Measurements from ENCODE around the gene GNRH2. TPM values are rescaled to one million over a fixed set of nuclear protein-coding genes. Genes with fewer than 3 reads are reported as not detected.
A peak's percentile ranks its signal among the peaks of the same experiment; 100 is the strongest.
"Not testable (repeated sequence)": the region's sequence is repeated elsewhere in the genome, so short reads cannot be mapped to it uniquely, and the experiment has no call there.

The GNRH2 gene
- total RNA-seq, 1 experiment from 2014 or later, result not detected

- no peak for TF ChIP-seq CTCF (IDR thresholded peaks at IDR 0.05; ENCODE audit: insufficient read depth in 1 of 2, low read depth in 1 of 2, low read length in 1 of 2, severe bottlenecking in 1 of 2, unreplicated experiment in 1 of 2)
- no peaks in the 10 kb centered on the region for H3K27me3 Mint-ChIP-seq (ENCODE audit: insufficient read depth, unreplicated experiment)
- H3K4me3 Mint-ChIP-seq (ENCODE audit: unreplicated experiment), result peak overlapping the region; percentile 58
- peak overlapping the region; percentile 86 for H3K27ac Mint-ChIP-seq (ENCODE audit: unreplicated experiment)
- DNase-seq, result no peak
- peak overlapping the region; percentile 74 for H3K4me3 ChIP-seq (ENCODE audit: low read depth, low read length)
- peaks cover 13% of the 10 kb centered on the region for H3K4me1 Mint-ChIP-seq (ENCODE audit: low read depth, unreplicated experiment)
- peaks cover 8% of the 10 kb centered on the region for H3K36me3 Mint-ChIP-seq (ENCODE audit: insufficient read depth, unreplicated experiment)
- H3K9me3 ChIP-seq, result no peaks in the 10 kb centered on the region
- ChIA-PET CTCF (interaction anchor here (0.9 to 1.3 kb wide), 2 partner anchors 16 to 19 kb away, joined by 3 to 7 read pairs; no protein-coding TSS in a partner anchor), POLR2A (interaction anchor here (0.5 to 0.9 kb wide), 2 partner anchors 15 to 28 kb away, joined by 3 to 11 read pairs; no protein-coding TSS in a partner anchor)
- H3K36me3 ChIP-seq (ENCODE audit: control insufficient read depth, insufficient read depth, low read length), result no peaks in the 10 kb centered on the region
- H3K9me3 Mint-ChIP-seq (ENCODE audit: unreplicated experiment), result no peaks in the 10 kb centered on the region
- no TSS peak for BruUV-seq (replicated peaks)
- intact Hi-C loops (cut with micrococcal nuclease; ENCODE audit: unreplicated experiment), result no loop called here
- no peaks in the 10 kb centered on the region; the same call in 1 of the 2 replicates for H3K4me1 ChIP-seq
- H3K27me3 ChIP-seq (replicated peaks; ENCODE audit: control insufficient read depth, insufficient read depth, low read length), result no peaks in the 10 kb centered on the region
These were observed 29.3 kb downstream of the GNRH2 start for GRCh38 chr20:3072530-3073250.

GRCh38 chr20:3073251-3073643 is 29.8 kb downstream of the GNRH2 start:
- H3K4me3 ChIP-seq (ENCODE audit: low read depth, low read length), result not testable (repeated sequence)

GRCh38 chr20:3074812-3075211 is 31.4 kb downstream of the GNRH2 start:
- CTCF ChIA-PET, result interaction anchor here (0.9 kb wide), 1 partner anchor 21 kb away, joined by 4 read pairs; no protein-coding TSS in a partner anchor
- BruUV-seq (replicated peaks), result no TSS peak

More at GRCh38 chr20:3073251-3073643, 29.8 kb downstream of the GNRH2 start:
- H3K9me3 Mint-ChIP-seq (ENCODE audit: unreplicated experiment); H3K27me3 ChIP-seq (replicated peaks; ENCODE audit: control insufficient read depth, insufficient read depth, low read length); DNase-seq; H3K9me3 ChIP-seq; H3K36me3 ChIP-seq (ENCODE audit: control insufficient read depth, insufficient read depth, low read length); H3K4me1 ChIP-seq; BruUV-seq (replicated peaks); intact Hi-C loops (cut with micrococcal nuclease; ENCODE audit: unreplicated experiment); H3K27me3 Mint-ChIP-seq (ENCODE audit: insufficient read depth, unreplicated experiment); H3K36me3 Mint-ChIP-seq (ENCODE audit: insufficient read depth, unreplicated experiment): not testable (repeated sequence)
- POLR2A ChIA-PET, result interaction anchor here (0.9 kb wide), 1 partner anchor 15 kb away, joined by 3 read pairs; no protein-coding TSS in a partner anchor
- H3K4me1 Mint-ChIP-seq (ENCODE audit: low read depth, unreplicated experiment), result peaks cover 13% of the 10 kb centered on the region
- CTCF ChIA-PET, result interaction anchor here (0.9 kb wide), 1 partner anchor 17 kb away, joined by 3 read pairs; no protein-coding TSS in a partner anchor
- H3K4me3 Mint-ChIP-seq (ENCODE audit: unreplicated experiment), result peak overlapping the region; percentile 58
- H3K27ac Mint-ChIP-seq (ENCODE audit: unreplicated experiment), result peak overlapping the region; percentile 86

GRCh38 chr20:3075315-3075714 is 31.9 kb downstream of the GNRH2 start:
- CTCF ChIA-PET, result not testable (repeated sequence)

More at GRCh38 chr20:3074812-3075211, 31.4 kb downstream of the GNRH2 start:
- intact Hi-C loops (cut with micrococcal nuclease; ENCODE audit: unreplicated experiment), result loop anchor here (5.0 kb wide), 2 partner anchors 42 to 242 kb away; no protein-coding TSS in a partner anchor
- H3K9me3 Mint-ChIP-seq (ENCODE audit: unreplicated experiment), result no peaks in the 10 kb centered on the region
- H3K4me1 Mint-ChIP-seq (ENCODE audit: low read depth, unreplicated experiment), result peaks cover 13% of the 10 kb centered on the region
- H3K27ac Mint-ChIP-seq (ENCODE audit: unreplicated experiment), result no peak overlapping the region
- Histone ChIP-seq H3K27me3 (replicated peaks; ENCODE audit: control insufficient read depth, insufficient read depth, low read length) (no peaks in the 10 kb centered on the region), H3K4me3 (ENCODE audit: low read depth, low read length) (no peak overlapping the region), H3K36me3 (ENCODE audit: control insufficient read depth, insufficient read depth, low read length) (no peaks in the 10 kb centered on the region), H3K9me3 (no peaks in the 10 kb centered on the region), H3K4me1 (no peaks in the 10 kb centered on the region; the same call in 1 of the 2 replicates)
- H3K4me3 Mint-ChIP-seq (ENCODE audit: unreplicated experiment), result no peak overlapping the region
- POLR2A ChIA-PET, result no interaction called here
- peaks cover 8% of the 10 kb centered on the region for H3K36me3 Mint-ChIP-seq (ENCODE audit: insufficient read depth, unreplicated experiment)
- no peak for TF ChIP-seq CTCF (IDR thresholded peaks at IDR 0.05; ENCODE audit: insufficient read depth in 1 of 2, low read depth in 1 of 2, low read length in 1 of 2, severe bottlenecking in 1 of 2, unreplicated experiment in 1 of 2)
- H3K27me3 Mint-ChIP-seq (ENCODE audit: insufficient read depth, unreplicated experiment), result no peaks in the 10 kb centered on the region
- DNase-seq, result no peak

More at GRCh38 chr20:3075315-3075714, 31.9 kb downstream of the GNRH2 start:
- H3K4me3 ChIP-seq (ENCODE audit: low read depth, low read length); H3K36me3 Mint-ChIP-seq (ENCODE audit: insufficient read depth, unreplicated experiment); H3K27ac Mint-ChIP-seq (ENCODE audit: unreplicated experiment); DNase-seq; H3K27me3 ChIP-seq (replicated peaks; ENCODE audit: control insufficient read depth, insufficient read depth, low read length); BruUV-seq (replicated peaks); H3K4me3 Mint-ChIP-seq (ENCODE audit: unreplicated experiment); POLR2A ChIA-PET; H3K9me3 Mint-ChIP-seq (ENCODE audit: unreplicated experiment); H3K9me3 ChIP-seq; H3K4me1 ChIP-seq; H3K36me3 ChIP-seq (ENCODE audit: control insufficient read depth, insufficient read depth, low read length); H3K27me3 Mint-ChIP-seq (ENCODE audit: insufficient read depth, unreplicated experiment): not testable (repeated sequence)
- intact Hi-C loops (cut with micrococcal nuclease; ENCODE audit: unreplicated experiment), result loop anchor here (5.0 kb wide), 2 partner anchors 42 to 242 kb away; no protein-coding TSS in a partner anchor
- H3K4me1 Mint-ChIP-seq (ENCODE audit: low read depth, unreplicated experiment), result peaks cover 13% of the 10 kb centered on the region

Measured in Caco-2 (cell line).